Mesothelial cell of epicardium (in vitro differentiated cells): ENCODE results near the gene IL10RA. TPM values are rescaled to one million over a fixed set of nuclear protein-coding genes. Genes with fewer than 3 reads are reported as not detected.

Experiments
- DNase-seq, 2 experiments: peaks; one replicate each; pipeline ENCODE4 v3.0.0; 2021; ENCODE audit warnings: low spot score in 2 of 2; ENCODE audit not compliant: unreplicated experiment in 2 of 2
- H3K27ac Mint-ChIP-seq: 2 replicates; pipeline ENCODE4 v1.8.0; 2021; ENCODE audit warnings: mixed read lengths
- H3K27me3 Mint-ChIP-seq: 2 replicates; pipeline ENCODE4 v1.8.0; 2021; ENCODE audit warnings: low read depth, mixed read lengths
- H3K36me3 Mint-ChIP-seq: 2 replicates; pipeline ENCODE4 v1.8.0; 2021; ENCODE audit warnings: mixed read lengths
- H3K4me1 Mint-ChIP-seq: 2 replicates; pipeline ENCODE4 v1.8.0; 2021; ENCODE audit warnings: mixed read lengths
- H3K4me3 Mint-ChIP-seq: 2 replicates; pipeline ENCODE4 v1.8.0; 2021; ENCODE audit warnings: mild to moderate bottlenecking, moderate library complexity, mixed read lengths
- H3K9me3 Mint-ChIP-seq: 2 replicates; pipeline ENCODE4 v1.8.0; 2021; ENCODE audit warnings: mixed read lengths
- total RNA-seq: library from RNA; stranded (reverse); gene quantifications from 3 replicates; pipeline ENCODE4 v1.2.1, GENCODE V29; 2021
- TF ChIP-seq, protein P1 (sequence below): fragments of 200-600 bp; sonication (generic); IDR thresholded peaks from one replicate; pipeline ENCODE4 v1.5.0; 2021; ENCODE audit warnings: antibody characterized with exemption; ENCODE audit not compliant: unreplicated experiment

Gene IL10RA
- total RNA-seq, 1 donor from 2014 or later: 0.78 TPM

DNA sequence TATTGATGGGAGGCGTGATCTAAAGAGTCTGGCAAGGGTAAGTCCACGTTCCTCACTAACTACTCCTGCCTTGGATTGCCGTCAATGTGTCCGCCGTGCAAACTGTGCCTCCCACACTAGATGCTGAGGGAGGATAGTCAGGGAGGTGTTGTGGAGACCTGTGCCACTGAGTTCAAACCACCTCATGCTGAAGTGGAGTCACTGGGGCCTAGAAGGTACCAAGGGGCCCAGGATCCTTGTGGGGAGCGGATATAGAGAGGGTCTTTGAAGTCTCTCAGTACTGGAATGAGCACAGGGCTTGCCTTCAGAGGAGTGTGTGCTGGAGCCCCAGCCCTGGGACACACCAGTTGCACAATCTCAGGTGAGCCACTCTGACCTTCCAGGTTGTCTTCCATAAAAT is 63.6 kb downstream of the IL10RA start:
- Mint-ChIP-seq H3K4me1 (peaks cover 26% of the 10 kb centered on the region), H3K4me3 (no peak overlapping the region), H3K27ac (no peak overlapping the region), H3K9me3 (no peaks in the 10 kb centered on the region), H3K27me3 (peaks cover 24% of the 10 kb centered on the region), H3K36me3 (no peaks in the 10 kb centered on the region)
- TF ChIP-seq, protein P1, sequence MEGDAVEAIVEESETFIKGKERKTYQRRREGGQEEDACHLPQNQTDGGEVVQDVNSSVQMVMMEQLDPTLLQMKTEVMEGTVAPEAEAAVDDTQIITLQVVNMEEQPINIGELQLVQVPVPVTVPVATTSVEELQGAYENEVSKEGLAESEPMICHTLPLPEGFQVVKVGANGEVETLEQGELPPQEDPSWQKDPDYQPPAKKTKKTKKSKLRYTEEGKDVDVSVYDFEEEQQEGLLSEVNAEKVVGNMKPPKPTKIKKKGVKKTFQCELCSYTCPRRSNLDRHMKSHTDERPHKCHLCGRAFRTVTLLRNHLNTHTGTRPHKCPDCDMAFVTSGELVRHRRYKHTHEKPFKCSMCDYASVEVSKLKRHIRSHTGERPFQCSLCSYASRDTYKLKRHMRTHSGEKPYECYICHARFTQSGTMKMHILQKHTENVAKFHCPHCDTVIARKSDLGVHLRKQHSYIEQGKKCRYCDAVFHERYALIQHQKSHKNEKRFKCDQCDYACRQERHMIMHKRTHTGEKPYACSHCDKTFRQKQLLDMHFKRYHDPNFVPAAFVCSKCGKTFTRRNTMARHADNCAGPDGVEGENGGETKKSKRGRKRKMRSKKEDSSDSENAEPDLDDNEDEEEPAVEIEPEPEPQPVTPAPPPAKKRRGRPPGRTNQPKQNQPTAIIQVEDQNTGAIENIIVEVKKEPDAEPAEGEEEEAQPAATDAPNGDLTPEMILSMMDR: no peak
- DNase-seq: no peak

DNA sequence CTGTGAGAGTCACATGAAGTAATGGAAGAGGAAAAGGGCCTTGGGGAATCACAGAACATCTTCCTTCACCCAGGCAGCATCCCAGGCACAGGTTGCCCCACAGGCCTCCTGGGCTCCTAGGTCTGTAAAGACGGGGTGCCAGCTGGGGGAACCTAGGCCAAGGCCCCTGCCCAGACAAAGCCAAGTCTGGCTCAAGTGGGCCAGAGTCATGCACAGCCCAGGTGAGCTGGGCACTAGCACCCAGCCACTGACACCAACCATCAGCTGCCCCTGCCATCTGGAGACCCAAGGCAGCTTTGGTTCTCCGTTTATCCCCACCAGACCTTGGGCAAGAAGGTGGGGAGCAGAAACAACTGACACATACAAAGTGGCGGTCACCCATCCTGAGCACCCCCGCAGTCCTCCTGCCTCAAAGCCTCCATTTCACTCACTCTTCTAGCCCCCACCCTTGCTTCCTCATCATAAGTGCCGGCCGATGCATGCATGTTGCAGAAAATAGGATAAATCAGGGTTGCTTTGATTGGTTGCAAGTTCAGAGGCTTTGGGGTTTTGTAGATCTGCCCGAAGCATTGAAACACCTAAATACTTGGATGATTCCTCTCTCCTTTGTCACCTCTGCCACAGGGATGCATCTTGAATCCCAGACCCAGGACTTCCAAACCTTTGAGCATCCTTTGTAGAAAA is 64.2 kb downstream of the IL10RA start:
- peaks cover 21% of the 10 kb centered on the region for H3K4me1 Mint-ChIP-seq
- TF ChIP-seq, protein P1: no peak
- H3K27me3 Mint-ChIP-seq: peaks cover 24% of the 10 kb centered on the region
- H3K36me3 Mint-ChIP-seq: no peaks in the 10 kb centered on the region
- H3K27ac Mint-ChIP-seq: no peak overlapping the region
- no peak for DNase-seq
- H3K4me3 Mint-ChIP-seq: no peak overlapping the region
- H3K9me3 Mint-ChIP-seq: no peaks in the 10 kb centered on the region

Other genes with a start within 250 kb of the IL10RA start
- gene DSCAML1, start 189.2 kb upstream of the IL10RA start, total RNA-seq: 2.0 to 3.3 TPM (median 2.5 TPM) in 3 replicates
- 5.7 to 7.1 TPM (median 6.3 TPM) in 3 replicates for gene FXYD2, start 161.7 kb upstream of the IL10RA start, total RNA-seq
- 114 to 125 TPM (median 116 TPM) in 3 replicates for gene FXYD6, start 109.7 kb upstream of the IL10RA start, total RNA-seq
- gene TMPRSS13, start 57.0 kb upstream of the IL10RA start, total RNA-seq: 10.4 to 11.3 TPM (median 10.9 TPM) in 3 replicates
- 0.66 to 0.99 TPM (median 0.94 TPM) in 3 replicates for gene TMPRSS4, start 90.7 kb downstream of the IL10RA start, total RNA-seq
- not detected in 3 replicates for gene SMIM35, start 100.6 kb downstream of the IL10RA start, total RNA-seq
- gene SCN4B, start 166.4 kb downstream of the IL10RA start, total RNA-seq: 1.2 to 1.9 TPM (median 1.5 TPM) in 3 replicates
- gene SCN2B, start 190.2 kb downstream of the IL10RA start, total RNA-seq: 2.3 to 2.5 TPM (median 2.4 TPM) in 3 replicates
- not detected in 3 replicates for gene JAML, start 238.6 kb downstream of the IL10RA start, total RNA-seq